Sigmoid colon (tissue), 7 donors: Measurements from ENCODE around the gene USP53. TPM values are rescaled to one million over a fixed set of nuclear protein-coding genes. Genes with fewer than 3 reads are reported as not detected.

Source experiments
- DNase-seq: peaks from one replicate; pipeline ENCODE4 v3.0.0-alpha.2; 2019
- H3K27ac ChIP-seq, 4 donors: fragments of 200-600 bp; sonication (generic); one replicate each; pipeline ENCODE4 v1.5.1; 2016 to 2019; ENCODE audit warnings: mild to moderate bottlenecking in 1 of 4
- H3K27me3 ChIP-seq, 3 donors: fragments of 200-600 bp; sonication (generic); one replicate each; pipeline ENCODE4 v1.5.1; 2019; ENCODE audit warnings: mild to moderate bottlenecking in 1 of 3
- H3K36me3 ChIP-seq, 4 donors: fragments of 200-600 bp; sonication (generic); one replicate each; pipeline ENCODE4 v1.5.1; 2016 to 2019
- H3K4me1 ChIP-seq, 4 donors: fragments of 200-600 bp; sonication (generic); one replicate each; pipeline ENCODE4 v1.5.1; 2017 to 2019
- H3K4me3 ChIP-seq, 4 donors: fragments of 200-600 bp; sonication (generic); one replicate each; pipeline ENCODE4 v1.5.1; 2017 to 2019; ENCODE audit warnings: mild to moderate bottlenecking in 2 of 4, moderate library complexity in 1 of 4
- H3K9me3 ChIP-seq, 4 donors: fragments of 200-600 bp in 3 of 4; sonication (generic) in 3 of 4; one replicate each; pipeline versions ENCODE4 v1.5.1 to v1.6.1; 2013 to 2019
- EP300 ChIP-seq, 4 donors: sonication (generic); formaldehyde crosslinking; IDR thresholded peaks; one replicate each; pipeline ENCODE4 v1.6.1; 2017; ENCODE audit warnings: antibody characterized with exemption in 4 of 4
- POLR2A ChIP-seq, 2 donors: fragments of 450-650 bp; IDR thresholded peaks; one replicate each; pipeline ENCODE4 v1.6.1; 2016; ENCODE audit warnings: antibody characterized with exemption in 2 of 2, mild to moderate bottlenecking in 2 of 2, moderate library complexity in 2 of 2
- POLR2AphosphoS5 ChIP-seq, 4 donors: sonication (generic); formaldehyde crosslinking; IDR thresholded peaks; one replicate each; pipeline ENCODE4 v1.6.1; 2017; ENCODE audit warnings: antibody characterized with exemption in 4 of 4
- WGBS, 2 donors: extraction: QIAGEN DNeasy Blood & Tissue Kit; methylation state at CpG; one replicate each; pipeline ENCODE4 v1.1.7; 2013; 5-methylcytosine and 5-hydroxymethylcytosine counted together
- intact Hi-C: fragments of 100-400 bp; cut with DNase I; formaldehyde crosslinking; loops from one replicate; pipeline ENCODE4 v1.15.1; 2023
- polyA plus RNA-seq, 3 donors: library from polyadenylated mRNA; stranded (reverse); fragments of 200-250 nt; gene quantifications; one replicate each; pipeline ENCODE4 v1.2.3, GENCODE V29; 2013
- total RNA-seq, 4 donors: library from RNA; depleted of rRNA; stranded (reverse); fragments of >200 nt; gene quantifications; one replicate each; pipeline ENCODE4 v1.1.0, GENCODE V29; 2016
- TF ChIP-seq, protein P1 (sequence below), 4 experiments: fragments of 450-650 bp in 3 of 4; fragments of 200-600 bp in 1 of 4; IDR thresholded peaks; one replicate each; pipeline ENCODE4 v1.5.1; 2016 to 2019; ENCODE audit warnings: antibody characterized with exemption in 4 of 4, mild to moderate bottlenecking in 3 of 4, moderate library complexity in 2 of 4
- donor health status: healthy with polysubstance abuse.
- donor health status: Bipolar disorder and iron deficiency.
- donor health status: healthy.

The USP53 gene
- total and polyA plus RNA-seq, 7 donors, result 22.6 to 64.0 (median 34.7) TPM

DNA sequence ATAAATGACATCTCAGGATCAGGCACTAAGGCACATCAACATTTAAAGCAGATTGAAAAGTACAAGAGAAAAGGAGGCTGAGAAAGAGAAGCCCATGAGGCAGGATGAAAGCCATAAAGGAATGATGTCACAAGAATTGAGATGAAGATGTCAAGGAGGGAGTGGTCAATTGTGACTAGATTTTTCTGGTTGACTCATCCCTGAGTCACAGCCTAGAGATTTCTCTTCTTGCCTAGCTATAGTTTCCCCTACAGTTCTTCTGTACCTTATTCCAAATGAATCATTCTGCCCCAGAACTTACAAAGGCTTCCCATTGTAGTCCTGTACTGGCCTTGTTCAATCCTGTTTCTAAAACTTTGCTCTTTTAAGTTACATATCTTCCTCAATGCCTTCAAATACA lies 3.4 kb upstream of the USP53 start:
- H3K9me3 ChIP-seq, result no peaks in the 10 kb centered on the region
- peak overlapping the region in 2 of 4 donors; percentile 29 to 46 for H3K27ac ChIP-seq
- no peak for DNase-seq
- H3K4me3 ChIP-seq, result no peak overlapping the region
- peaks cover 0 to 9% (median 0%) of the 10 kb centered on the region in 4 donors for H3K4me1 ChIP-seq
- H3K27me3 ChIP-seq, result no peaks in the 10 kb centered on the region
- no peaks in the 10 kb centered on the region for H3K36me3 ChIP-seq
- peak in 2 of 4 donors; percentile 22 to 52 for TF ChIP-seq POLR2AphosphoS5 (IDR thresholded peaks at IDR 0.05)
- no peak for TF ChIP-seq EP300 (IDR thresholded peaks at IDR 0.05)
- TF ChIP-seq, protein P1, sequence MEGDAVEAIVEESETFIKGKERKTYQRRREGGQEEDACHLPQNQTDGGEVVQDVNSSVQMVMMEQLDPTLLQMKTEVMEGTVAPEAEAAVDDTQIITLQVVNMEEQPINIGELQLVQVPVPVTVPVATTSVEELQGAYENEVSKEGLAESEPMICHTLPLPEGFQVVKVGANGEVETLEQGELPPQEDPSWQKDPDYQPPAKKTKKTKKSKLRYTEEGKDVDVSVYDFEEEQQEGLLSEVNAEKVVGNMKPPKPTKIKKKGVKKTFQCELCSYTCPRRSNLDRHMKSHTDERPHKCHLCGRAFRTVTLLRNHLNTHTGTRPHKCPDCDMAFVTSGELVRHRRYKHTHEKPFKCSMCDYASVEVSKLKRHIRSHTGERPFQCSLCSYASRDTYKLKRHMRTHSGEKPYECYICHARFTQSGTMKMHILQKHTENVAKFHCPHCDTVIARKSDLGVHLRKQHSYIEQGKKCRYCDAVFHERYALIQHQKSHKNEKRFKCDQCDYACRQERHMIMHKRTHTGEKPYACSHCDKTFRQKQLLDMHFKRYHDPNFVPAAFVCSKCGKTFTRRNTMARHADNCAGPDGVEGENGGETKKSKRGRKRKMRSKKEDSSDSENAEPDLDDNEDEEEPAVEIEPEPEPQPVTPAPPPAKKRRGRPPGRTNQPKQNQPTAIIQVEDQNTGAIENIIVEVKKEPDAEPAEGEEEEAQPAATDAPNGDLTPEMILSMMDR (IDR thresholded peaks at IDR 0.05), result no peak
- no peak for TF ChIP-seq POLR2A (IDR thresholded peaks at IDR 0.05)
- intact Hi-C loops, result no loop called here

GRCh38 chr4:119209586-119209985 lies 2.9 kb upstream of the USP53 start:
- Histone ChIP-seq H3K4me1 (peaks cover 0 to 9% (median 0%) of the 10 kb centered on the region in 4 donors), H3K4me3 (no peak overlapping the region), H3K36me3 (no peaks in the 10 kb centered on the region), H3K27me3 (no peaks in the 10 kb centered on the region), H3K9me3 (no peaks in the 10 kb centered on the region), H3K27ac (peak overlapping the region in 2 of 4 donors; percentile 29 to 46)
- TF ChIP-seq POLR2AphosphoS5 (IDR thresholded peaks at IDR 0.05), result no peak
- WGBS, 2 donors, result 55 to 88% methylated on average over 1 of the region's 1 CpG
- intact Hi-C loops, result no loop called here
- no peak for DNase-seq

DNA sequence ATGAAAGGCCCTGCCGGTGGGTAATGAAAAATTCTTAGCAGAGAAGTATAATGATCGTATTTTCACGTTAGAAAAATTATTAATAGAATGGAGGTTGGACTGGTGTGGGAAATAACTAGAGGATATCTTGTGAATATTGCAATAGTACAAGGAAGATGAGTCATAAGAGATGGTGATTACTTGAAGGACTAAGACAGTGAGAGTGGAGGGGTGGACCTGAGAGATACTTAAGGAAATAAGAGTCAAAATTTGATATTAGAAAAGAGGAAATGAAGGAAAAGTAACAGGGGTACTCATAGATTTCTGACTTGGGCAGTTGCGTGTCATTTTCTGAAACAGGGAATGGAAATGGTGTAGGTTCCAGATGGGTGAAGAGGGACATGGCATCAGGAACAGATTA lies 1.7 kb upstream of the USP53 start:
- H3K4me1 ChIP-seq, result peaks cover 0 to 9% (median 0%) of the 10 kb centered on the region in 4 donors
- 86 to 91% methylated on average over 4 of the region's 4 CpGs for WGBS, 2 donors

GRCh38 chr4:119211867-119212233 lies 663 bp upstream of the USP53 start:
- Histone ChIP-seq H3K36me3 (no peaks in the 10 kb centered on the region), H3K27me3 (no peaks in the 10 kb centered on the region), H3K4me3 (peak overlapping the region; percentile 52 to 90 (median 74)), H3K27ac (peak overlapping the region; percentile 92 to 97 (median 94)), H3K9me3 (no peaks in the 10 kb centered on the region), H3K4me1 (peaks cover 0 to 9% (median 0%) of the 10 kb centered on the region in 4 donors)
- 0 to 1% methylated on average over 12 of the region's 12 CpGs for WGBS, 2 donors
- TF ChIP-seq, protein P1 (IDR thresholded peaks at IDR 0.05), result peak in 1 of 4 experiments; percentile 14
- no peak for TF ChIP-seq POLR2A (IDR thresholded peaks at IDR 0.05)
- no peak for TF ChIP-seq POLR2AphosphoS5 (IDR thresholded peaks at IDR 0.05)
- no peak for TF ChIP-seq EP300 (IDR thresholded peaks at IDR 0.05)
- intact Hi-C loops, result loop anchor here (2.0 to 5.0 kb wide), 5 partner anchors 70 to 229 kb away; no protein-coding TSS in a partner anchor
- DNase-seq, result no peak

More for the DNA sequence above, 1.7 kb upstream of the USP53 start:
- Histone ChIP-seq H3K27me3 (no peaks in the 10 kb centered on the region), H3K4me3 (no peak overlapping the region), H3K9me3 (no peaks in the 10 kb centered on the region), H3K36me3 (no peaks in the 10 kb centered on the region), H3K27ac (no peak overlapping the region)
- TF ChIP-seq POLR2AphosphoS5 (IDR thresholded peaks at IDR 0.05) (no peak), POLR2A (IDR thresholded peaks at IDR 0.05) (no peak), EP300 (IDR thresholded peaks at IDR 0.05) (no peak)
- TF ChIP-seq, protein P1 (IDR thresholded peaks at IDR 0.05), result no peak
- intact Hi-C loops, result loop anchor here (5.0 kb wide), 4 partner anchors 72 to 168 kb away; no protein-coding TSS in a partner anchor
- DNase-seq, result no peak

DNA sequence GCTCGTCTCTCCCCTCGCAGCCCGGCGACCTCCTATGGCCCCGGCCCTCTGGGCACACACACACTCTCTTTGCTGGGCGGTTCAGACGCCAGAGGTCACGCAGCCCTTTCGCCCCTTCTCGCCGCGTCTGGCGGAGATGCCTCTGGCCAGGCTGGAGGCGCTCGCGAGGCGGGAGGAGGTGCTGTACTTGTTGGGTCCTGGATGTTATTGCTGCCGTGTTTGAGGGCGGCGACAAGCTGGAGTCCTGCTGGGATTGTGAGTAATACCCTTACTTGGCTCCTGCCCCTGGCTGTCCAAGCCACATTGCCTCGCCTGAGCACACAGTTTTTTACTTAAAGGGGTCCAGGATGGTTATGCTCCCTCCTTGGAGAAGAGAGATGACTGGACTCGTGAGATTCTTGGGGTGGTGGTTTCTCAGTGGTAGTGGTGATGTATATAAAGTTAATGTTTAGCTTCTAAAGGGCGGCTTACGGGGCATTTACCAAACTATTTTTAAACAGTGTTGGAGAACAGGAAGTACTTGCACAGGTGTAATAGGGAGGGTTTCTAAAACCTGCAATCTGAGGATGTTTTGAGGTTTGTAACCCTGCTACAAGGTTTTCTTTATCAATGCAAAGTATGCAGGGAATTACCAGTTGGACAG lies 572 bp downstream of the USP53 start:
- H3K4me1 ChIP-seq, result peaks cover 0 to 9% (median 0%) of the 10 kb centered on the region in 4 donors
- 0% methylated on average over 24 of the region's 24 CpGs for WGBS, 2 donors
- no peaks in the 10 kb centered on the region for H3K9me3 ChIP-seq
- no peak for TF ChIP-seq POLR2A (IDR thresholded peaks at IDR 0.05)
- TF ChIP-seq POLR2AphosphoS5 (IDR thresholded peaks at IDR 0.05), result peak in 3 of 4 donors; percentile 24 to 52 (median 37)
- intact Hi-C loops, result loop anchor here (2.0 to 5.0 kb wide), 5 partner anchors 69 to 230 kb away; no protein-coding TSS in a partner anchor
- peaks cover 0 to 8% (median 2%) of the 10 kb centered on the region in 4 donors for H3K36me3 ChIP-seq
- H3K27me3 ChIP-seq, result no peaks in the 10 kb centered on the region
- H3K4me3 ChIP-seq, result peak overlapping the region; percentile 52 to 90 (median 74)
- DNase-seq, result peak; percentile 95
- peak overlapping the region; percentile 92 to 97 (median 94) for H3K27ac ChIP-seq
